ENCODE data around the gene KCNAB2.

DNA sequence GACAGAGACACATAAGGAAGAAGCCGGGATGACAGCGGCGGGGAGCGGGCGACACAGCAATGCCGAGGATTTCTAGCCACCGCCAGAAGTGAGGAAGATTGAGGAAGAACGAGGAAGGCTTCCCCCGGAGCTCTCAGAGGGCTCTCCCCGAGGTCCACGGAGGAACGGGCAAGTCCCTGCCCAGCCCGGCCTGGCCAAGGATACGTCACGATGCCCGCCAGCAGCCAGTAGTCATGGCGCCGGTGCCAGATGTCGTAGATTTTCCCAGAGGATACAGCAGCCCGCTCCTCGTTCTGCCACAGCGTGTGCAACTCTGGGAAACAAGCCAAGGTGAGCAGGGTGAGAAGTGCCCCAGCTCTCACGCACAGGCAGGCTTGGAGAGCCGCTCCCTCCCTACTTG lies 65.9 kb downstream of the KCNAB2 start:
- TF ChIP-seq, protein P1, sequence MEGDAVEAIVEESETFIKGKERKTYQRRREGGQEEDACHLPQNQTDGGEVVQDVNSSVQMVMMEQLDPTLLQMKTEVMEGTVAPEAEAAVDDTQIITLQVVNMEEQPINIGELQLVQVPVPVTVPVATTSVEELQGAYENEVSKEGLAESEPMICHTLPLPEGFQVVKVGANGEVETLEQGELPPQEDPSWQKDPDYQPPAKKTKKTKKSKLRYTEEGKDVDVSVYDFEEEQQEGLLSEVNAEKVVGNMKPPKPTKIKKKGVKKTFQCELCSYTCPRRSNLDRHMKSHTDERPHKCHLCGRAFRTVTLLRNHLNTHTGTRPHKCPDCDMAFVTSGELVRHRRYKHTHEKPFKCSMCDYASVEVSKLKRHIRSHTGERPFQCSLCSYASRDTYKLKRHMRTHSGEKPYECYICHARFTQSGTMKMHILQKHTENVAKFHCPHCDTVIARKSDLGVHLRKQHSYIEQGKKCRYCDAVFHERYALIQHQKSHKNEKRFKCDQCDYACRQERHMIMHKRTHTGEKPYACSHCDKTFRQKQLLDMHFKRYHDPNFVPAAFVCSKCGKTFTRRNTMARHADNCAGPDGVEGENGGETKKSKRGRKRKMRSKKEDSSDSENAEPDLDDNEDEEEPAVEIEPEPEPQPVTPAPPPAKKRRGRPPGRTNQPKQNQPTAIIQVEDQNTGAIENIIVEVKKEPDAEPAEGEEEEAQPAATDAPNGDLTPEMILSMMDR (IDR thresholded peaks at IDR 0.05), result no peak
- TF ChIP-seq EZH2 (IDR thresholded peaks at IDR 0.05; ENCODE audit: borderline replicate concordance, insufficient read depth, low read depth, low read length, poor library complexity, severe bottlenecking), result no peak
